Sigmoid colon (tissue), 4 donors: ENCODE results near the gene BCAT1.

ENCODE experiments used
- CTCF ChIP-seq, 4 experiments: fragments of 450-650 bp in 3 of 4; fragments of 200-600 bp in 1 of 4; IDR thresholded peaks; one replicate each; pipeline ENCODE4 v1.5.1; 2016 to 2019; ENCODE audit warnings: antibody characterized with exemption in 4 of 4, mild to moderate bottlenecking in 3 of 4, moderate library complexity in 2 of 4
- EP300 ChIP-seq, 4 donors: sonication (generic); formaldehyde crosslinking; IDR thresholded peaks; one replicate each; pipeline ENCODE4 v1.6.1; 2017; ENCODE audit warnings: antibody characterized with exemption in 4 of 4
- POLR2A ChIP-seq, 2 donors: fragments of 450-650 bp; IDR thresholded peaks; one replicate each; pipeline ENCODE4 v1.6.1; 2016; ENCODE audit warnings: antibody characterized with exemption in 2 of 2, mild to moderate bottlenecking in 2 of 2, moderate library complexity in 2 of 2

- no peak for TF ChIP-seq CTCF (IDR thresholded peaks at IDR 0.05)
- TF ChIP-seq POLR2A (IDR thresholded peaks at IDR 0.05) = no peak
- TF ChIP-seq EP300 (IDR thresholded peaks at IDR 0.05) = no peak
Measured at GRCh38 chr12:24806386-24806785, 142.5 kb downstream of the BCAT1 start.
